ENCODE data around the gene SNX14. TPM values are rescaled to one million over a fixed set of nuclear protein-coding genes. Genes with fewer than 3 reads are reported as not detected.
"Not testable (repeated sequence)": the region's sequence is repeated elsewhere in the genome, so short reads cannot be mapped to it uniquely, and the experiment has no call there.

The SNX14 gene
- total and polyA plus RNA-seq, 4 donors, result 10.9 to 85.1 (median 81.8) TPM

- H3K36me3 ChIP-seq (ENCODE audit: control insufficient read depth in 1 of 2, insufficient read depth in 2 of 2, low read length in 1 of 2); intact Hi-C loops (cut with DNase I); H3K27me3 ChIP-seq (ENCODE audit: control insufficient read depth in 1 of 2, insufficient read depth in 2 of 2, low read length in 1 of 2); H3K4me1 ChIP-seq (ENCODE audit: control insufficient read depth in 1 of 2, insufficient read depth in 2 of 2, low read length in 2 of 2); ATAC-seq (ENCODE audit: low FRiP score); H3K4me3 ChIP-seq (ENCODE audit: low read length in 2 of 2); H3K27ac ChIP-seq (ENCODE audit: low read depth in 1 of 2, low read length in 2 of 2); H3K9me3 ChIP-seq (ENCODE audit: control insufficient read depth, low read length); DNase-seq: not testable (repeated sequence)
- 95 to 96% methylated on average over 5 of the region's 5 CpGs for WGBS, 2 donors
Observed at GRCh38 chr6:85631117-85631516, 37.5 kb upstream of the SNX14 start.

- DNase-seq (no peak), ATAC-seq (ENCODE audit: low FRiP score) (no peak)
- 43 to 65% methylated on average over 1 of the region's 1 CpG for WGBS, 2 donors
- Histone ChIP-seq H3K4me1 (ENCODE audit: control insufficient read depth in 1 of 2, insufficient read depth in 2 of 2, low read length in 2 of 2) (peaks cover 0 to 3% of the 10 kb centered on the region in 2 donors), H3K36me3 (ENCODE audit: control insufficient read depth in 1 of 2, insufficient read depth in 2 of 2, low read length in 1 of 2) (peaks cover 0 to 2% of the 10 kb centered on the region in 2 donors), H3K27ac (ENCODE audit: low read depth in 1 of 2, low read length in 2 of 2) (no peak overlapping the region), H3K4me3 (ENCODE audit: low read length in 2 of 2) (no peak overlapping the region), H3K9me3 (ENCODE audit: control insufficient read depth, low read length) (no peaks in the 10 kb centered on the region), H3K27me3 (ENCODE audit: control insufficient read depth in 1 of 2, insufficient read depth in 2 of 2, low read length in 1 of 2) (no peaks in the 10 kb centered on the region)
- intact Hi-C loops (cut with DNase I), result no loop called here
Observed at GRCh38 chr6:85628353-85628752, 34.7 kb upstream of the SNX14 start.

- H3K27ac ChIP-seq (ENCODE audit: low read depth in 1 of 2, low read length in 2 of 2), result no peak overlapping the region
- peaks cover 0 to 3% of the 10 kb centered on the region in 2 donors for H3K4me1 ChIP-seq (ENCODE audit: control insufficient read depth in 1 of 2, insufficient read depth in 2 of 2, low read length in 2 of 2)
- H3K36me3 ChIP-seq (ENCODE audit: control insufficient read depth in 1 of 2, insufficient read depth in 2 of 2, low read length in 1 of 2), result peaks cover 0 to 1% of the 10 kb centered on the region in 2 donors
- intact Hi-C loops (cut with DNase I), result no loop called here
- ATAC-seq (ENCODE audit: low FRiP score), result no peak
- no peaks in the 10 kb centered on the region for H3K9me3 ChIP-seq (ENCODE audit: control insufficient read depth, low read length)
- no peak for DNase-seq
- 89 to 90% methylated on average over 2 of the region's 2 CpGs for WGBS, 2 donors
- no peaks in the 10 kb centered on the region for H3K27me3 ChIP-seq (ENCODE audit: control insufficient read depth in 1 of 2, insufficient read depth in 2 of 2, low read length in 1 of 2)
- no peak overlapping the region for H3K4me3 ChIP-seq (ENCODE audit: low read length in 2 of 2)
Observed at GRCh38 chr6:85620308-85620707, 26.6 kb upstream of the SNX14 start.

- no peaks in the 10 kb centered on the region for H3K27me3 ChIP-seq (ENCODE audit: control insufficient read depth in 1 of 2, insufficient read depth in 2 of 2, low read length in 1 of 2)
- H3K27ac ChIP-seq (ENCODE audit: low read depth in 1 of 2, low read length in 2 of 2), result no peak overlapping the region
- no peaks in the 10 kb centered on the region for H3K36me3 ChIP-seq (ENCODE audit: control insufficient read depth in 1 of 2, insufficient read depth in 2 of 2, low read length in 1 of 2)
- 96 to 97% methylated on average over 17 of the region's 17 CpGs for WGBS, 2 donors
- H3K4me3 ChIP-seq (ENCODE audit: low read length in 2 of 2), result no peak overlapping the region
- H3K4me1 ChIP-seq (ENCODE audit: control insufficient read depth in 1 of 2, insufficient read depth in 2 of 2, low read length in 2 of 2), result peaks cover 0 to 1% of the 10 kb centered on the region in 2 donors
- DNase-seq (no peak), ATAC-seq (ENCODE audit: low FRiP score) (no peak)
- intact Hi-C loops (cut with DNase I), result no loop called here
- H3K9me3 ChIP-seq (ENCODE audit: control insufficient read depth, low read length), result no peaks in the 10 kb centered on the region
Observed at GRCh38 chr6:85614780-85615179, 21.1 kb upstream of the SNX14 start.

GRCh38 chr6:85612690-85613474 lies 19.2 kb upstream of the SNX14 start:
- no peaks in the 10 kb centered on the region for H3K36me3 ChIP-seq (ENCODE audit: control insufficient read depth in 1 of 2, insufficient read depth in 2 of 2, low read length in 1 of 2)
- H3K4me1 ChIP-seq (ENCODE audit: control insufficient read depth in 1 of 2, insufficient read depth in 2 of 2, low read length in 2 of 2), result peaks cover 0 to 1% of the 10 kb centered on the region in 2 donors
- no peaks in the 10 kb centered on the region for H3K27me3 ChIP-seq (ENCODE audit: control insufficient read depth in 1 of 2, insufficient read depth in 2 of 2, low read length in 1 of 2)
- intact Hi-C loops (cut with DNase I), result no loop called here
- H3K9me3 ChIP-seq (ENCODE audit: control insufficient read depth, low read length), result no peaks in the 10 kb centered on the region
- DNase-seq (peak in 1 of 2 donors; percentile 61), ATAC-seq (ENCODE audit: low FRiP score) (no peak)
- no peak overlapping the region for H3K27ac ChIP-seq (ENCODE audit: low read depth in 1 of 2, low read length in 2 of 2)
- WGBS, 2 donors, result 93 to 98% methylated on average over 4 of the region's 4 CpGs
- no peak overlapping the region for H3K4me3 ChIP-seq (ENCODE audit: low read length in 2 of 2)

GRCh38 chr6:85610182-85610895 lies 16.7 kb upstream of the SNX14 start:
- no peak for DNase-seq
- Histone ChIP-seq H3K27ac (ENCODE audit: low read depth in 1 of 2, low read length in 2 of 2) (no peak overlapping the region), H3K9me3 (ENCODE audit: control insufficient read depth, low read length) (no peaks in the 10 kb centered on the region), H3K27me3 (ENCODE audit: control insufficient read depth in 1 of 2, insufficient read depth in 2 of 2, low read length in 1 of 2) (no peaks in the 10 kb centered on the region), H3K4me3 (ENCODE audit: low read length in 2 of 2) (no peak overlapping the region), H3K4me1 (ENCODE audit: control insufficient read depth in 1 of 2, insufficient read depth in 2 of 2, low read length in 2 of 2) (peaks cover 0 to 1% of the 10 kb centered on the region in 2 donors), H3K36me3 (ENCODE audit: control insufficient read depth in 1 of 2, insufficient read depth in 2 of 2, low read length in 1 of 2) (no peaks in the 10 kb centered on the region)
- ATAC-seq (ENCODE audit: low FRiP score), result no peak
- intact Hi-C loops (cut with DNase I), result no loop called here
- 56 to 59% methylated on average over 2 of the region's 2 CpGs for WGBS, 2 donors

- Histone ChIP-seq H3K27me3 (ENCODE audit: control insufficient read depth in 1 of 2, insufficient read depth in 2 of 2, low read length in 1 of 2) (no peaks in the 10 kb centered on the region), H3K36me3 (ENCODE audit: control insufficient read depth in 1 of 2, insufficient read depth in 2 of 2, low read length in 1 of 2) (no peaks in the 10 kb centered on the region), H3K4me3 (ENCODE audit: low read length in 2 of 2) (no peak overlapping the region), H3K9me3 (ENCODE audit: control insufficient read depth, low read length) (no peaks in the 10 kb centered on the region), H3K4me1 (ENCODE audit: control insufficient read depth in 1 of 2, insufficient read depth in 2 of 2, low read length in 2 of 2) (no peaks in the 10 kb centered on the region), H3K27ac (ENCODE audit: low read depth in 1 of 2, low read length in 2 of 2) (no peak overlapping the region)
- 92 to 93% methylated on average over 4 of the region's 4 CpGs for WGBS, 2 donors
- intact Hi-C loops (cut with DNase I), result loop anchor here in 1 of 2 donors (5.0 kb wide), 1 partner anchor 35 kb away; no protein-coding TSS in a partner anchor
- ATAC-seq (ENCODE audit: low FRiP score) (no peak), DNase-seq (no peak)
Observed at GRCh38 chr6:85602100-85602499, 8.4 kb upstream of the SNX14 start.

GRCh38 chr6:85600713-85601313 lies 7.2 kb upstream of the SNX14 start:
- no peaks in the 10 kb centered on the region for H3K9me3 ChIP-seq (ENCODE audit: control insufficient read depth, low read length)
- no peaks in the 10 kb centered on the region for H3K36me3 ChIP-seq (ENCODE audit: control insufficient read depth in 1 of 2, insufficient read depth in 2 of 2, low read length in 1 of 2)
- H3K4me1 ChIP-seq (ENCODE audit: control insufficient read depth in 1 of 2, insufficient read depth in 2 of 2, low read length in 2 of 2), result no peaks in the 10 kb centered on the region
- H3K27ac ChIP-seq (ENCODE audit: low read depth in 1 of 2, low read length in 2 of 2), result no peak overlapping the region
- no peak overlapping the region for H3K4me3 ChIP-seq (ENCODE audit: low read length in 2 of 2)
- no peaks in the 10 kb centered on the region for H3K27me3 ChIP-seq (ENCODE audit: control insufficient read depth in 1 of 2, insufficient read depth in 2 of 2, low read length in 1 of 2)
- no peak for ATAC-seq (ENCODE audit: low FRiP score)
- intact Hi-C loops (cut with DNase I), result loop anchor here in 1 of 2 donors (5.0 kb wide), 1 partner anchor 36 kb away; no protein-coding TSS in a partner anchor
- WGBS, 2 donors, result 89% methylated on average over 11 of the region's 11 CpGs
- DNase-seq, result no peak
